ENCODE data around the gene C2CD4C.

The C2CD4C gene

DNA sequence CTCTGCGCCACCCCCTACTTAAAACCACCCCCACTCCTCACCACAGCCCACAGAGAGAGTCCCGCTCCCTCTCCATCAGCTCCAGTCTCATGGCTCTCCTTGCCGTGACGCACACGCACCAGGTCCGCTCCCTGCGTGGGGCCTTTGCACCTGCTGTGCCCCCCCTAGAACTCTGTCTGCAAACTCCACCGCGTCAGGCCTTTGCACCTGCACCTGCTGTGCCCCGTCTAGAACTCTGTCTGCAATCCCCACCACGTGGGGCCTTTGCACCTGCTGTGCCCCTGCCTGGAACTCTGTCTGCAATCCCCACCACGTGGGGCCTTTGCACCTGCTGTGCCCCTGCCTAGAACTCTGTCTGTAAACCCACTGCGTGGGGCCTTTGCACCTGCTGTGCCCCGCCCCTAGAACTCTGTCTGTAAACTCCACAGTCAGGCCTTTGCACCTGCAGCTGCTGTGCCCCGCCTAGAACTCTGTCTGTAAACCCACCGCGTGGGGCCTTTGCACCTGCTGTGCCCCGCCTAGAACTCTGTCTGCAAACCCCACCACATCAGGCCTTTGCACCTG, 47.7 kb upstream of the C2CD4C start:
- H3K79me2 ChIP-seq (ENCODE audit: insufficient read depth, low read length), result no peaks in the 10 kb centered on the region
- H3K9ac ChIP-seq (ENCODE audit: low read depth, low read length), result no peak overlapping the region
- H3K4me3 ChIP-seq (ENCODE audit: low read depth in 1 of 2, low read length in 2 of 2), result no peak overlapping the region
- TF ChIP-seq, protein P1, sequence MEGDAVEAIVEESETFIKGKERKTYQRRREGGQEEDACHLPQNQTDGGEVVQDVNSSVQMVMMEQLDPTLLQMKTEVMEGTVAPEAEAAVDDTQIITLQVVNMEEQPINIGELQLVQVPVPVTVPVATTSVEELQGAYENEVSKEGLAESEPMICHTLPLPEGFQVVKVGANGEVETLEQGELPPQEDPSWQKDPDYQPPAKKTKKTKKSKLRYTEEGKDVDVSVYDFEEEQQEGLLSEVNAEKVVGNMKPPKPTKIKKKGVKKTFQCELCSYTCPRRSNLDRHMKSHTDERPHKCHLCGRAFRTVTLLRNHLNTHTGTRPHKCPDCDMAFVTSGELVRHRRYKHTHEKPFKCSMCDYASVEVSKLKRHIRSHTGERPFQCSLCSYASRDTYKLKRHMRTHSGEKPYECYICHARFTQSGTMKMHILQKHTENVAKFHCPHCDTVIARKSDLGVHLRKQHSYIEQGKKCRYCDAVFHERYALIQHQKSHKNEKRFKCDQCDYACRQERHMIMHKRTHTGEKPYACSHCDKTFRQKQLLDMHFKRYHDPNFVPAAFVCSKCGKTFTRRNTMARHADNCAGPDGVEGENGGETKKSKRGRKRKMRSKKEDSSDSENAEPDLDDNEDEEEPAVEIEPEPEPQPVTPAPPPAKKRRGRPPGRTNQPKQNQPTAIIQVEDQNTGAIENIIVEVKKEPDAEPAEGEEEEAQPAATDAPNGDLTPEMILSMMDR (IDR thresholded peaks at IDR 0.05; ENCODE audit: borderline replicate concordance, extremely low read depth, low read length, poor library complexity, severe bottlenecking), result no peak
- TF ChIP-seq EZH2 (IDR thresholded peaks at IDR 0.05; ENCODE audit: borderline replicate concordance, low read depth, low read length, severe bottlenecking), result no peak
- no peak for ATAC-seq (ENCODE audit: insufficient read depth, low read depth)
- no peak for DNase-seq
- no peaks in the 10 kb centered on the region for H3K4me1 ChIP-seq (ENCODE audit: insufficient read depth, low read length)
- H4K20me1 ChIP-seq (ENCODE audit: insufficient read depth, low read length), result no peaks in the 10 kb centered on the region
- H3K9me3 ChIP-seq (ENCODE audit: insufficient read depth, low read length, severe bottlenecking), result peaks cover 15% of the 10 kb centered on the region
- no peak overlapping the region for H3K27ac ChIP-seq (ENCODE audit: low read length)
- no peak overlapping the region for H3K4me2 ChIP-seq (ENCODE audit: insufficient read depth, low read length)
- H3K27me3 ChIP-seq (ENCODE audit: insufficient read depth, low read length, poor library complexity), result no peaks in the 10 kb centered on the region
- no peaks in the 10 kb centered on the region for H3K36me3 ChIP-seq (ENCODE audit: insufficient read depth, low read length)
- H2AFZ ChIP-seq (ENCODE audit: low read depth, low read length), result no peak overlapping the region

DNA sequence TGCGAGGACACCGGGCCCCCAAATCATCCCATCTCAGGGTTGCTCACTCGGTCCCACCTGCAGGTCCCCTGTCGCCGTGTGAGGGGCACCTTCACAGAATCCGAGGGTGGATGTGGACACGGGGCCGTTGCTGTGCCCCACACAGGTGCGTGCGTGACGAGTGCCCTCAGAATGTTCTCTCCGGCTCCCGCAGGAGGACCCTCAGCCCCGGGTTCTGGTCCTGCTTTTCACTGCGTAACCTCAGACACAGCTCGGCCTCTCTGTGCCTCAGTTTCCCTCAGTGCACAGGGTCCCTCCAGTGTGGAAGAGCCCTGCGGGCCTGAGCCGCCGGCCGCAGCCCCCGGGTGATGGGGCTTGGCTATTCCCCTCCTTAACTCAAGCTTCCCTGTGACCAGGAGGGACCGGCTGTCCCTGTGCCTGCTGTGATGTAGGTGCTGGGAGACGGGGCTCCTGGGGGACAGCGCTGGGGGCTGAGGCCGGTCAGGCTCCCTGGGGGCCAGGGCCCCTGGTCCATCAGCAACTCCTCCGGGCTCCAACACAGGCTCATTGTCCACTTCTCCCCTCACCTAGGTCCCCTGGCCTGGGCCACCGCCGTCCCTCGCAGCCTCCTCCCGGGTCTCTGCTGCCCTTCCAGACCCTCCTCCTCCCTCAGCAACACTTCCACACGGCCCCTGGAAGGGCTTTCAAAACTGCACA, 47.1 kb upstream of the C2CD4C start:
- no peak overlapping the region for H3K9ac ChIP-seq (ENCODE audit: low read depth, low read length)
- DNase-seq (no peak), ATAC-seq (ENCODE audit: insufficient read depth, low read depth) (no peak)
- no peaks in the 10 kb centered on the region for H3K36me3 ChIP-seq (ENCODE audit: insufficient read depth, low read length)
- no peak for TF ChIP-seq EZH2 (IDR thresholded peaks at IDR 0.05; ENCODE audit: borderline replicate concordance, low read depth, low read length, severe bottlenecking)
- TF ChIP-seq, protein P1 (IDR thresholded peaks at IDR 0.05; ENCODE audit: borderline replicate concordance, extremely low read depth, low read length, poor library complexity, severe bottlenecking), result no peak
- no peak overlapping the region for H3K27ac ChIP-seq (ENCODE audit: low read length)
- H3K4me1 ChIP-seq (ENCODE audit: insufficient read depth, low read length), result no peaks in the 10 kb centered on the region
- no peak overlapping the region for H3K4me3 ChIP-seq (ENCODE audit: low read depth in 1 of 2, low read length in 2 of 2)
- H3K27me3 ChIP-seq (ENCODE audit: insufficient read depth, low read length, poor library complexity), result no peaks in the 10 kb centered on the region
- no peak overlapping the region for H2AFZ ChIP-seq (ENCODE audit: low read depth, low read length)
- no peaks in the 10 kb centered on the region for H3K79me2 ChIP-seq (ENCODE audit: insufficient read depth, low read length)
- H4K20me1 ChIP-seq (ENCODE audit: insufficient read depth, low read length), result no peaks in the 10 kb centered on the region
- H3K9me3 ChIP-seq (ENCODE audit: insufficient read depth, low read length, severe bottlenecking), result peaks cover 19% of the 10 kb centered on the region
- H3K4me2 ChIP-seq (ENCODE audit: insufficient read depth, low read length), result no peak overlapping the region

DNA sequence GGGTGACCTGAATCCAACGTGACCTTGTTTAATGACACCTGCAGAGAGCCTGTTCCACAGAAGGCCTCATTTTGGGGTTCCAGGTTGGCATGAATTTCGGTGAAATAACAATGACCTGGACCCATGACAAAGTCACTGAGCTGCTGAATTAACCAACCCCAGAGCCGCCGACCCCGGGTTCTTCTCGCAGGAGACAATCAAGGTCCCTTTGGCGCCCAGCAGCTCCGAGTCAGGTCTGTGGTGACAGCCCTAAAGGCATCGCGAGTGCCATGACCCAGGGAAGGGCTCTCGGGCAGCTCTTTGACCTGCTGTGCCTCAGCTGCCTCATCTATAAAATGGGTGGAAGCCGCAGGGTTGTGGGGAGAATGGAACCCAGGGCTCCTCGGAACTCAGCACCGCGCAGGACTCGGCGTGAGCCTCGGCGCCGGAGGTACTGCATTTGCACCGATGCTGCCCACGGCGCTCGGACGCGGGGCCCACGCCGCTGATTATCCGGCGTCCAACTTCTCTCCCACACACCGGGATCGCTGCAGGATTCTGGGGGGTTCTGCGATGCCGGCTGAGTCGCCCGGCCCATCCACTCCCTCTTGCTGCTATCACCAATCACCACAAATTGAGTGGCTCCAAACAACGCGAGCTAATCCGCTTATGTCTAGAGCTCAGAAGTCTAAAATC, 46.2 kb upstream of the C2CD4C start:
- no peaks in the 10 kb centered on the region for H3K36me3 ChIP-seq (ENCODE audit: insufficient read depth, low read length)
- no peak overlapping the region for H3K9ac ChIP-seq (ENCODE audit: low read depth, low read length)
- H3K79me2 ChIP-seq (ENCODE audit: insufficient read depth, low read length), result no peaks in the 10 kb centered on the region
- peaks cover 26% of the 10 kb centered on the region for H3K9me3 ChIP-seq (ENCODE audit: insufficient read depth, low read length, severe bottlenecking)
- H4K20me1 ChIP-seq (ENCODE audit: insufficient read depth, low read length), result no peaks in the 10 kb centered on the region
- no peak overlapping the region for H2AFZ ChIP-seq (ENCODE audit: low read depth, low read length)
- no peak overlapping the region for H3K4me2 ChIP-seq (ENCODE audit: insufficient read depth, low read length)
- no peaks in the 10 kb centered on the region for H3K27me3 ChIP-seq (ENCODE audit: insufficient read depth, low read length, poor library complexity)
- ATAC-seq (ENCODE audit: insufficient read depth, low read depth) (no peak), DNase-seq (no peak)
- no peak overlapping the region for H3K4me3 ChIP-seq (ENCODE audit: low read depth in 1 of 2, low read length in 2 of 2)
- no peak overlapping the region for H3K27ac ChIP-seq (ENCODE audit: low read length)
- H3K4me1 ChIP-seq (ENCODE audit: insufficient read depth, low read length), result no peaks in the 10 kb centered on the region
- TF ChIP-seq, protein P1 (IDR thresholded peaks at IDR 0.05; ENCODE audit: borderline replicate concordance, extremely low read depth, low read length, poor library complexity, severe bottlenecking), result no peak
- TF ChIP-seq EZH2 (IDR thresholded peaks at IDR 0.05; ENCODE audit: borderline replicate concordance, low read depth, low read length, severe bottlenecking), result no peak
